CD4-positive, alpha-beta T cell treated with Interleukin-21 for 1 hour (primary cell): ENCODE measurements around the gene FIGNL2.

Source experiments
- DNase-seq: peaks from one replicate; pipeline ENCODE4 v3.0.0-alpha.2; 2020

The FIGNL2 gene

DNA sequence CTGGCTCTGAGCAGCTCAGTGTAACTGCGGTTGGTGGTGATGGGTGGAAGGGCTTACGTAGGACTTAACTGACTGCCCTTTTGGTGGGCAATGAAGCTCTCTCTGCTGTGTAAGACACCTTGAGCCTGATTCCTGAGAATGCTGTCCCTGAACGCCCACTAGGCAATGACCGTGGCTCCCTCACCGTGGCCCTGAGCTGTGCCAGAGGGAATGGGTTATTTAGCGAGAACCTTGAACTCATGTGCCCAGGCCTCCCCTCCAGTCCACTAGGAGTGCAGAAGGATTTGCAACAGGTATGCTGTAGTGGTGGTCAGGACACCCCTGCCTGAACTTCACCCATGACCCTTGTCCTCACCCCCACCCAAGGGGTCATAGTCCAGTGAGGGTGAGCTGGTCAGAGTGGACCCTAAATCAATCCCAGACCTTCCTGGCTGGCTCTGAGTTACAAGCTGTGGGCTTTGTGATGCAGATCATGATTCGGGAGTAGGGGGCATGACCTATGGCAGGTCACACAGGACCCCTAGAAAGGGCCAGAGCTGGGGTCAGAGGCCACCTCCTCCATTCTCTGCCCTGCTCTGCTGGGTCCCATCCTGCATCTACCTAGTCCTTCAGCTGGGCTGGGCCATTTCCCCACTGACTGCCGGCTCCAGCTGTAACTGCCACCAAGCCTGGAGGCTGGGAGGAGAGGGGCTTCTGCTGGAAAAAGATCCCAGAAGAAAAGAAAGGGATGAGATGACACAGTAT lies 24.9 kb upstream of the FIGNL2 start:
- DNase-seq, result no peak

DNA sequence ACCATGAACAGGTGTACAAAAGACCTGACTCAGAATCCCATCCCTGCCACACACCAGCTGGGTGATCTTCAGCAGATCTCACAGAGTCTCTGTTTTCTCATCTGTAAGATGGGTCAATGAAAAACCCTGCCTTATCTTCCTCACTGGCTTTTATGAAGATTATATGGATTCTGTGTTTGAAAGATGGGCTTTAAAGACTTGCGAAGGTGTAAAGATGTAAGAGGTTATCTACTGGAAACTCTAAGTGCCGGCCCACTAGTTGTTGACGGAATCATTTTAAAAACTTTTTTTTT lies 24.1 kb upstream of the FIGNL2 start:
- DNase-seq, result no peak

DNA sequence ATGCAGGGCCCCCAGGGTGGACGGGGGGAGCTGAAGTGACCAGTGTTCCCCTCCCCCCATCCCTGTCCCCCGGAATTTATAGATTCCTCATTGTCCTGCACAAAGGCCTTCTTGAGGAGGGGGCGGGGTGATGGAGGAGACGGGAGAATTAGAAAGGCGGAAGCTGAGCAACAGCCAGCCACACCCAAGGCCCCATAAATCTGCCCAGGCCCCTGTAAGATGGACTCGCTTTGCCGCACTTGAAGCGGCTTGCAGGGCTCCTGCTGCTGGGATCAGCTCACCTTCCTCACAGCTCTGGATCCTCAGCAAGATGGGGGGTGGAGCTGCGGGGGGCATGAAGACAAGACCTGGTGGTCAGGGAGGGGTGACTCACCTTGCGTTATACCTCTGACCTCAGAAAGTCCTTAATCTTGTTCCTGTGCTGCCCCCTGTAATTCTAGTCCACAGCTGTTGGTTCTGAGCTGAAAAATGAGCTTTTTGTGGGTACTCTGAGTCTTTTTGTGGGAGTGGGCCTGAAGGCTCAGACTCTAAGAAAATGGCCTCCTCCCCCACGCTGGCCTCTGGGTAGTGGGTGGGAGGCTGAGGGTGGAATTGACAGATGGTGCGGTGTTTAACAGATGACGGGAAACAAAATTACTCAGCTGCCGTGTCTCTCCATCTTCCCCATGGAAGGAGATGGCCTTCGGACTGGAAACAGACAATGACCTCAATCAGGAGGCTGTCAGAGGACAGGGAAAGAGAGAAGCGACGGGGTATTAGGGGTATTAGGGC lies 23.6 kb upstream of the FIGNL2 start:
- DNase-seq, result no peak

DNA sequence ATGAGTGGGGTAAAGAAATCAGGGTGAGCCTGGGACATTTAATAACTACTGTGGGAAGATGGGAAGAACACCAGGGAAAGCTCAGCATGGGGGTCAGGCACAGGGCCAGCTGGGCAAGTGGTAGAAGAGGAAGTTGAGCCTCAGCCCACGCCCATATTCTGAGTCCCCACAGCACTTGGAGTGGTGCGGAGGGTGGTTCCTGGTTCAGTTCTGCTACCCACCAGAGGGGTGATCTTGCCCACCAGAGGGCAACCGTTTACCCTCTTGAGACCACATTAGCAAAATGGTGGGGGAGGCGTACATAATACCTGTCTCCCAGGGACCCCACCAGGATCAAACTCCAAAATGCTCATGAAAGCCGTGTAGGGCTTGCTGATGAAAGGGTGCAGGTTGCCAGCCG lies 22.6 kb upstream of the FIGNL2 start:
- DNase-seq, result no peak

DNA sequence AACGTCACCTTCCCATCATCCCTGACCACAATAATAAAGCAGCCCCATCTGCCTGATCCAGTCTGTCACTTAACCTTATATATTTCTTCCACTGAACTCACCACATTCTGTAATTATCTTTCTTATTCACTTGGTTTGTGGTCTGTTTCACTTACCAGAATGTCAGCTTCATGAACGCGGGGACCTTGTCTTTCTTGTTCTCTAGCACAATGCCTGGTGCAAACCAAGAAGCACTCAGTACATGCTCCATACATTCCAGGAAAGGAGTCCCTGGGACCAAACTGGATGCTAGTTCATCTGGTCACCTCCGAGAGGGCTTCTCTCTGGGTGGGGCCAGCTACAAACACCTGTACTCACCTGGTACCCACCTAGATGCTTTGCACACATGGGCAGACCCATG lies 22.0 kb upstream of the FIGNL2 start:
- DNase-seq, result no peak

DNA sequence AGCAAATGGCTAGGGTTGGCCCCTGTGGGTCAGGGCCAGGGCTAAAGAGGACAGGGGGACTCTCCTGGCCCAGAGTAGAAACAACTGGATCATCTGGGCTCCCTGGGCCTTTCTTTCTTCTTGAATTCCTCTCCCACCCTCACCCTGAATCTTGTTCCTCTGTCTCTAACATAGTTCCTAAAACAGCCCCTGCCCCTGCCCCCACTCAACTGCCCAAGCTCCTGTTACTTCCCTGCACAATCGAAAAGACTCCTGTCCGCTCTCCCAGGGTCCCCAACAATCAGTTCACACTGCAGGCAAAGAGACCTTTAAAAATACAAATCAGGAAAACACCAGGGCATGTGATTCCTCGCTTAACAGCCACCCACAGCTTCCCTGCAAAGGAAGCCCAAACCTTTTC lies 21.4 kb upstream of the FIGNL2 start:
- no peak for DNase-seq

DNA sequence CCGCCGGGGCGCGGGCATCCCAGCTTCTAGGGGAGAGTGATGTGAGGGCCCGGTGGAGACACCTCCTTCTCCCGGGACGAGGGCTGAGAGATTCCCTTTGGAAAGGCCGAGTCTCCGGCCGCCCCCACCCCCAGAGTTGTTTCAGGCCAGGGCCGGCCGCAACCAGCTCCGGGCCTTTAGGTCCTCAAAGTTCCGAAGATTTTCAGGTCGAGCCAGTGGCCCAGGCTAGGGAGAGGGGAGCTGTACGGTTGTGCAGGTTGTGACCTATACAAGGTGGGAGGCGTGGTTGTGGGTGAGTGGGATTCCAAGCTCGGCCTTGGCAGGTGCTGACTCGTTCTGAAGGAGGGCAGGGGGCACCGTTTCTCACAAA lies 21.0 kb upstream of the FIGNL2 start:
- DNase-seq, result no peak

DNA sequence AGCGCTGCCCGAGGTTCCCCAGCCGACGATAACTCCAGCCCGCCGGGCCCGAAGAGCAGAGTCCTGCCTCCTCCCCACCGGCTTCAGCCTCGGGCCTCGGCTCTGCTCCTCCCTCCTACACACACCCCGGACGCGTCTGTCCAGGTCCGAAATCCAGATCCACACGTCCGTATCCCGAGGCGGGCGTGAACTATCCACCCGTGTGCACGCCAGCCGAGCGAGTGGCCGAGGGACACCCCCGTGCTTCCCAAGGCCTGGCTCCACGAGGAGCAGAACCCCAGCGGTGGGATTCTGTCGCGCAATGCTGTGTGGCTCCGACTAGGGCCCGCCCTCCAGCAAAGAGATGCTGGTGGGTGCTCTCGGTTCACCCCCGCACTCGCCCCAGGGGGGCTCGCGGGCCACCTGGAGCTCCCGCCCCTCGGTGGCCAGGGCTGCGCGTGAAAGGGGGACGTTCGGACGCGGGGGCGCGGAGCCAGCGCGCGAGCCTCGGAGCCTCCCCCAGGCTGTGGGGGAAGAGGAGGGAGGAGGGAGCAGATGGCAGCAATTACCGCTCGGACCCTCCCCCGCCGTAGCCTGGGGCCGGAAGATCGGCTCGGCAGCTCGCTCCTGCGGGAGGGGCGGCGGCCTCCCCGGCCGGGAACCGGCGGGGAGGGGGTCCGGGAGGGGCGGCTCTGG lies 20.4 kb upstream of the FIGNL2 start:
- DNase-seq, result no peak

DNA sequence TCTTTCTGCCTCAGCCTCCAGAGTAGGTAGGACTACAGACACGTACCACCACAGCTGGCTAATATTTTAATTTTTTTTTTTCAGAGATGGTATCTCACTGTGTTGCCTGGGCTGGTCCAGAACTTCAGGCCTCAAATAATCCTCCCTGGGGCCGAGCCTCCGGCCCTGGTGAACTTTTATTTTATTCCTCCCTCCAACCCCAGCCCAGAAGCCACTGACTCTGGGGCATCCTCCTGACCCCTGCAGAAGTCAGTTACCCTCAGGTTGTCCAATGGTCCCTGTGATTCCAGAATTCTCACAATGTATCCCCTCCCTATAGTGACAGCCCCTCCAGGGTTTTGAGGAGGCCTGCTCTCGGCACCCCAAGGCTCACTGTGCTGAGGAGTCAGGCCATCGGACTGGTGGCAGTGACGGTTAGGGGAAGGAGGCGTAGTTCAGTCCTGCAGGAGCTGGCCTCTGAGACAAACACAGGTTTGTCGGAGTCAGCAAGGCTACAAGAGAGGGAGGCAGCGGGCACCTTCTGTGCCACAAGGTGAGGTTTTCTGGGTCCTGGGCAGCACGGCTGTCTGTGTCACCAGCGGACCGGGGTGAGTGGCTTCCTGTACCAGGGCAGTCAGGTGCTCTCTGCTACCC lies 19.4 kb upstream of the FIGNL2 start:
- no peak for DNase-seq

DNA sequence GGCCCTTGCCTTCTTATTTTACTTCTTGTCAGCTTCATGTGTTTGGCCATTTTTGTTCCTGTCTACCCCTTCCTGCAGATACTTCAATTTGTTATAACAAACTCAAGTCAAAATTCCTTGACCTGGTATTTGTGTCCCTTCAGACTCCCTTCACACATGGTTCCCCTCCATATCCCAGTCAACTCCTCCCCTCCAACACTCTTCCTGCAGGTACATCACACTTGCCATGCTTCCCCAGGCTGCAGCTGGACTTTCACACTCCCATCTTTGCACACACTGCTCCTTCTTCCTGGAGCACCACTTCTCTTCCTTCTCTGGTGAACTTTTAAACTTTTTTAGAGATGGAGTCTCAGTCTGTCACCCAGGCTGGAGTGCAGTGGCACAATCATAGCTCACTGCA lies 18.9 kb upstream of the FIGNL2 start:
- no peak for DNase-seq

DNA sequence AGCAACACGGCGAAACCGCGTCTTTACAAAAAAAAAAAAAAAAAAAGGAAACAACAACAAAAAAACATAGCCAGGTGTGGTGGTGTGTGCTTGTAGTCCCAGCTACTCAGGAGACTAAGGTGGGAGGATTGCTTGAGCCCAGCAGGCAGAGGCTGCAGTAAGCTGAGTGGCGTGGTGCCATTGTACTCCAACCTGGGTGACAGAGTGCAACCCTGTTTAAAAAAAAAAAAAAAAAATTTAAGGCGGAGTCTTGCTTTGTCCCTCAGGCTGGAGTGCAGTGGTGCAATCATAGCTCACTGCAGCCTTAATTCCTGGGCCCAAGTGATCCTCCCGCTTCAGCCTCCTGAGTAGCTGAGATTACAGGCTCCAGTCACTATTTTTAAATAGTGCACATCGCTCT lies 18.2 kb upstream of the FIGNL2 start:
- no peak for DNase-seq

DNA sequence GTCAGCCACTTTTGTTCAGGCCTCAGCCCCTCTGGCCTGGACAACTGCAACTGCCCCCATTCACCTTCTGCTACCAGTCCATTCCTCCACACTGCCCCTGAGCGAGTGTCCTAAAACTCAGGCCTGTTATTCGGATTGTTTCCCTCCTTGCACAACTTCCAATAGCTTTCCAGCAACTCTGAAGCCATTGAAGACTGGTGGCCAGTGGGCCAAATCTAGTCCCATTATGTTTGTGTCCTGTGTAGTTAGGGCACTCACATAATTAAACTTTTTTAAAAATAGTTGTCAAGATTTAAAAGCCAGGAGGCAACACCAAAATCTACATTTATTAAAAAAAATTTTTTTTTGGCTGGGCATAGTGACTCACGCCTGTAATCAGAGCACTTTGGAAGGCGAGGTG lies 17.8 kb upstream of the FIGNL2 start:
- no peak for DNase-seq

DNA sequence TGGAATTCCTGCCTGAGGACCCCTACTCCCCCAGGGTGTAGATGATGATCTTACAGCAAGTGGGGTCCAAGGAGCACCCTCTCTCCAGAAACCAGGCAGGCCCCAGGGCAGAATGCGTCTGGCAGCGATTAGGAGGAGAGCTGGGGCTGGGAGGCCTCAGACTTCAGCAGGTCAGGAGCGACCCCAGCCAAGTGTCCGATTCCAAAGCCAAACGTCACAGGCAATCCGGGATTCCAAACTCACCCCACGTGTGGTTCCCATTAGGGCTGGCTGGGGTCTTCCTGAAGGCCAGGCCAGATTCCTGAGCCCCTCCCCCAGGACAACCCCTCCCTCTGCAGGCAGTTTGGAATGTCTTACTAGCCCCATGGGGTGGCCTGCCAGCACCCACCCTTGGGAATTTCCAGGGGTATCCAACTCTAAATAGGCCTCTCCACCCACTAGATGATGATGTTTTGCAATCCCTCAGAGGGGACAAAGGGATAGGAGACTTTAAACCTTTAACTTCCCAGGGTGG lies 17.3 kb upstream of the FIGNL2 start:
- DNase-seq, result no peak

DNA sequence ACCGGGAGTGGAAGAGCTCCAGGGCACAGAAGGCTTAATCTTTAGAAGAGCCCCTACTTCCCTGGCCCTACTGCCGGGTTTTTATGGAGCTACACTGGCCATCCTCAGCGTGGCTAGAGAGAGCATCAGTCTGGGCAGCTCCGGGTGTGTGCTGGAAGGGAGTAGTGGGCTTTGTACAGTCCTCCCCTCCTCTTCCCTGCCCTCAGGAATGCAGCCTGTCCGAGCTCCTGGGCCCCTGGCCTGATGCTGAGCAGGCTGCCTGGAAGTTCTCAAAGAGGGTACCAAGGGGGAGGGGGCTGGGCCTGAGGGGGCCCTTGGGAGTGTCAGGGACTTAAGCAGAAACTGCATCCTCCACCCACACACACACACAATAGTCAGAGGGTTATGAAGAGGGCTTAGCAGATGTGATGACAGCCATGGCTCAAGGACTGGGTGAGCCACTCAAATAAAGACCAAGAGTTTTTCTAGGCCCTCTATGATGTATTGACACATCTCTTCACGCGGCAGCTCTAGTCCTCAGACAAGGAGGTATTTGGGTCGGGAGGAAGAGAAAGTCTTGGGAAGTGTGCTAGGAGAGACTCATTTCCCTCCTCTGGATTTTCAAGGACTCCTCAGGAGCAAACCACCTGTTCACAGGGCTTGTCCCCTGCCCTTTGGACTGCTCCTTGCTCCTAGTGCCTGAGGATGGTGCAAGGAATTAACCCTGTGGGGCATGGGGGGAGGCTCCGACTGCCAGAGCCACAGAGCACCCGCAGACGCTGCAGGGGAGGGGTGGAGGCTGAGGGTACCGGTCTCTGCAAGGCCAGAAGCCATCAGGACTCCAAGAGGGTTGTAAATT lies 16.5 kb upstream of the FIGNL2 start:
- no peak for DNase-seq

DNA sequence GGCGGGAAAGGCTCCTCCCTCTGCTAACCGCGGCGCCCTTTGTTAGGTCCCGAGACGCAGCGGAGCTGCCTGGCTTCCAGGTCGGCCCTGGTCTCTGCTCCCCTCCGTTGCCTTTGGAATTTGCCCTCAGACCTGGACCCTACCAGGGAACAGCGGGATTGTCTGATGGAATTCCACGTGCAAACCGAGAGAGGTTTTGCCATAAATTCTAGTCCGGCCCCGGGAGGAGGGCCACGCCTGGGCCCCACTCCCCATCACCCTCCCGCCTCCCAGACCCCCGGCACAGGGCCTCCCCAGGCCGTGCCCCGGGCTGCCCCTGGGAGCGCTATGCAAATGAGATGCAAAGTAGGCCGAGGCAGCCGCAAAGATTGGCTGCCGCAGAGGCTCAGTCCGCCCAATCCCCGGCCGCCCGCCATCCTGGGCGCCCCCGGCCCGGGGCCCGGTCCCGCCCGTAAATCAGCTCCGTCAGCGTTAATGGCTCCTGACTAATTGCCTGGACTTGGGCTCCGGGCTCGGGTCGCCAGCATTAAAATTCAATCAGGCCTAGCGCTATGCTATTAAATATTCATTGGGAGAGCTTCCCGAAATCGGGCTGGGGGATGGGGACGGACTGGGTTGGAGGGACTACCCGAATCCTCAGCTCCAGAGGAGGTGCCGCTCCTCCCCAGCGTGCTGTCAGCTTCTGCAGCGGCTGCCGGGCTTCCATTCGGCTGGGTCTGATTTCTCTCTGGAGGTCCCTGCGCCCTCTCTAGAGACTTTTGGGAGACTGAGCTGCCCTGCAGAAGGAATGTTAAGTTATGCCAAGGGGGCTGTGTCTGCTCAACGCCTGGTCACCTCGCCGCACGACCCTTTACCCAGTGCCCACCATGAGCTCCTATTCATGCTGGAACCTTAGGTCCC lies 15.7 kb upstream of the FIGNL2 start:
- no peak for DNase-seq

DNA sequence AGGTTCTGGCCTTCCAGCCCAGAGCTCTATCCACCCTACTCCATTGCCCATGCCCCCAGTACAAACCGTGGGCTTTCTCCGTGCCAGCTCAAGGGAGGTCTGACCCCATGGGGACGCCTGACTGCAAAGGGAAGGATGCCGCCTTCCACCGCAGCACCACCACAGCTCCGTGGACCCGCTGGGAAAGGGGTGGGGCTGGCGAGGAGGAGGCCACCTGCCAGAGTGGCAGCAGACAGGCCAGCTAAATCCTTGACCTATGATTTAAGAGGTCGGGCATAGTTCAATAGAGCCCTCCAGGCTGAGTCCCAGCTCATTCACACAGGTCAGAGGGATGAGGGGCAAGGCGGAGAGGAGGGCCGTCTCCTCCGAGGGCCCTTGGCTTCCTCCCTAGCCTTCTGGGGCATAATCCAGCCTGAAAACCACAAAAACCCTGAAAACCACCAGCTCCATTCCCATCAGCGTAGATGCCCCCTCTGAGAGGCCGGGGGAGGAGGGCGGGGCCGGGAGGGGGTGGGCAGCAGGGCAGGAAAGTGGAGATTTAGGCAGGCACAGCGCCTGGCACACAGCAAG lies 14.9 kb upstream of the FIGNL2 start:
- DNase-seq, result no peak

DNA sequence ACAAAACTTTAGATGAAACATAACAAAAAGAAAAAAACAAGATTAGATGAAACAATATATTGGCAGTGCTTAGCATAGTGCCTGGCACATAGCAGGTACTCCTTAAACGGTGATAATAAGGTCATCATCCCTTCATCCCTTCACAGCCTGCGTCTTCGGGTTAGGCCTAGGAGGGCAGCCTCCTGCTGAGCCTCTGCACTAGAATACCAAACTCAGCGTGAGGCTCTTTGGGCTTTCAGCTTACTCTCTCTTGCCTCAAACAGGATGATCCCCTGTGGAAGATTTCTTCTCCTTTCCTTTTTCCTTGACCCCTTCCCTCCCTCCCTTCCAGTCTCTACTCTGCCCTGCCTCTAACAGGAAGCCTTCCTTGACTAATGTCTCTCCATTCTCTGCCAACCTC lies 14.4 kb upstream of the FIGNL2 start:
- no peak for DNase-seq

DNA sequence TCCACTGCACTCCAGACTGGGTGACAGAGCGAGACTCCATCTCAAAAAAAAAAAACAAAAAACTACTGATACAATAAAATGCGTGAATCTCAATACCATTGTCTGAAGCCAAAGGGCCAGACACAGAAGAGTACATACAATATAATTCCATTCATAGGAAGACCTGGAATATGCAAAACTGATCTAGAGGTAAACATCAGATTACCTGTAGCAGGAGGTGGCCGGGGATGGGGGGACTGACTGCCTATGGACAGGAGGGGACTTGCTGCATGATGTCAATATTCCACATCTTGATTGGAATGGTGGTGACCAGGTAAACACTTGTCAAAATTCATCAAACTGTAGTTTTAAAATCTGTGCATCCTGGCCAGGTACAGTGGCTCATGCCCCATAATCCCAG lies 12.5 kb upstream of the FIGNL2 start:
- no peak for DNase-seq

DNA sequence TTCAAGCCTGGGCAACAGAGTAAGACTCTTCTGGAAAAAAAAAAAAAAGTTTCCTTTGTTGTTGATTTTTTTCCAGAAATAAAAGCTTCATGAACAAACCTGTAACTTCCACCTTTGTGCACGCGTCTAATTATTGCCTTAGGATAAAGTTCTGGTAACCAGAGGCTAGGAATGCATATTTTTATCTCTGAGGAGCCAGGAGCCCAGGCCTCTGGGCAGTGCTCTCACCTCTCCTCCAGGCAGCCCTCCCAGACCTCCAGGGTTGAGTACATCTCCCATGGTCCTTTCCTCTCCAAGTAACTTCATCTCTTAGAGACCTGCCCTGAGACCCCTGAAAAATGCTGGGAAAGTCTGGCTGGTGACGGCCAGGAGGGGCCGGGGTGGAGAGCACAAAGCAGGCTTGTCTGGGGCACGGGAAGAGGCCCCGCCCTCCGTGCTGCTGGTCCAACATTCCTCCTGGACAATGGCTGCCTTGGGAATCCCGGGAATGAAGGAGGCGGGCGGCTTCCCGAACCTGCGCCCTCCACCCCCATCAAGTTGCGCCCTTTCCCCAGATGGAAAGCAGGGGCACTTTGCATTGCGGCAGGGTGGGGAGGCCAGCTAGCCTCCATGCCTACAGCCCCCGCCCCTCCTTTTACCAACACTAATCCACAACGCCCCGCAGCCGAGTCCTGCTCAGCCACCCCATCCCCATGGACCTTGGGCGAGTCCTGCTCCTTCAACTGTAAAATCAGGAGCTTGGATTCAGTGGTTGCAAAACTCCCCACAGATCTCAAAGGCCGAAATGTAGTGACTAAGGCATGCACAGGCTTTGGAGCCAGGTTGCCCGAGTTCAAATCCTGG lies 7.3 kb upstream of the FIGNL2 start:
- no peak for DNase-seq

DNA sequence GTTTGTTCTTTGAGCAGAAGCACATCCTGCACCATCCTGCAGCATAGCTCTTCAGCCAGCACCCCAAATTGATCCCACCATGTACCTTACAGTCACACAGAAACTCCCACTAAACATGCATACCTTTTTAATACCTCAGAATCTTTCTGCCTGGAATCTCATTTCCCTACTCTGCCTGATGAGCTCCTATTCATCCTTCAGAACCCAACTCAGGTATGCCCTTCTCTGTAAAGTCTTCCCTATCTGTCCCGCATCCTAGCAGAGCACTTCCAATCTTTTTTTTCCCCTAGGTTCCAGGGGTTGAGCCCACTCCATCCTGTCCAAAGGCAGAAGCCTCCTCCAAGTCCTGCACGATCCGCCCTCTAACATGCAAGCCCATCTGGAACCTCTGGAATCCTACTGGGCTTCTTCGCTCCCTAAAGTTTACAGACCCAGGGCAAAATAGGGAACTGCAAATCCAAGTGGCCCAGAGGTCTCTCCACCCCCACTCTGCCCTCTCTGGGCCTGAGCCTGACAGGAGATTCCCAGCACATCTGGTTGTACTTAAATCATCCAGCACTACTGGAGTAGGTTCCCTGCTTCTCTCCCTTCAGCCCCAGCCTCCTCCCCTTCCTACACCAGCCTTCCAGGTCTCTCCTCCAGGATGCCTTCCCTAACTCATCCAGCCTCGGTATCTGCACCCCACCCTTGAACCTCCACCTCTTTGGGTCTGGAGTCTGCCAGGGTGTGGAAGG lies 4.1 kb upstream of the FIGNL2 start:
- DNase-seq, result no peak
